Keratinocyte (primary cell): Measurements from ENCODE around the gene HNRNPU.

Experiments
- EZH2 ChIP-seq: IDR thresholded peaks from one replicate; pipeline ENCODE4 v1.6.1; 2012; ENCODE audit warnings: inconsistent platforms, mild to moderate bottlenecking, low read length, moderate library complexity
- TF ChIP-seq, protein P1 (sequence below), 3 experiments: IDR thresholded peaks in 1 of 3; conservative IDR thresholded peaks in 1 of 3; optimal IDR thresholded peaks in 1 of 3; 2 replicates in 2 of 3; 3 replicates in 1 of 3; pipeline versions ENCODE3 to v1.5.1; 2011; ENCODE audit warnings: low read length in 3 of 3, mild to moderate bottlenecking in 3 of 3, moderate library complexity in 2 of 3, control low read depth in 1 of 3, inconsistent platforms in 1 of 3; ENCODE audit not compliant: insufficient read depth in 2 of 3; ENCODE audit errors: extremely low read depth in 1 of 3

- TF ChIP-seq, protein P1, sequence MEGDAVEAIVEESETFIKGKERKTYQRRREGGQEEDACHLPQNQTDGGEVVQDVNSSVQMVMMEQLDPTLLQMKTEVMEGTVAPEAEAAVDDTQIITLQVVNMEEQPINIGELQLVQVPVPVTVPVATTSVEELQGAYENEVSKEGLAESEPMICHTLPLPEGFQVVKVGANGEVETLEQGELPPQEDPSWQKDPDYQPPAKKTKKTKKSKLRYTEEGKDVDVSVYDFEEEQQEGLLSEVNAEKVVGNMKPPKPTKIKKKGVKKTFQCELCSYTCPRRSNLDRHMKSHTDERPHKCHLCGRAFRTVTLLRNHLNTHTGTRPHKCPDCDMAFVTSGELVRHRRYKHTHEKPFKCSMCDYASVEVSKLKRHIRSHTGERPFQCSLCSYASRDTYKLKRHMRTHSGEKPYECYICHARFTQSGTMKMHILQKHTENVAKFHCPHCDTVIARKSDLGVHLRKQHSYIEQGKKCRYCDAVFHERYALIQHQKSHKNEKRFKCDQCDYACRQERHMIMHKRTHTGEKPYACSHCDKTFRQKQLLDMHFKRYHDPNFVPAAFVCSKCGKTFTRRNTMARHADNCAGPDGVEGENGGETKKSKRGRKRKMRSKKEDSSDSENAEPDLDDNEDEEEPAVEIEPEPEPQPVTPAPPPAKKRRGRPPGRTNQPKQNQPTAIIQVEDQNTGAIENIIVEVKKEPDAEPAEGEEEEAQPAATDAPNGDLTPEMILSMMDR (optimal IDR thresholded peaks at IDR 0.05 in 1 of 3, IDR thresholded peaks at IDR 0.05 in 1 of 3, conservative IDR thresholded peaks at IDR 0.05 in 1 of 3; ENCODE audit: extremely low read depth in 1 of 3, insufficient read depth in 2 of 3, low read length in 3 of 3), result no peak
- no peak for TF ChIP-seq EZH2
These were observed 12.0 kb upstream of the HNRNPU start for GRCh38 chr1:244876228-244876910.
